H9 (cell line): Measurements from ENCODE around the gene HOXD11. TPM values are rescaled to one million over a fixed set of nuclear protein-coding genes. Genes with fewer than 3 reads are reported as not detected.

Experiments
- DNase-seq: peaks from one replicate; pipeline ENCODE4 v3.0.0-alpha.2; 2017
- H2AFZ ChIP-seq: one replicate; pipeline ENCODE4 v1.6.1; 2013; ENCODE audit warnings: mild to moderate bottlenecking, low read length, control low read depth, moderate library complexity
- H2AK5ac ChIP-seq: 2 replicates; pipeline ENCODE4 v1.6.1; 2013; ENCODE audit warnings: low read length, control low read depth, mixed read lengths; ENCODE audit not compliant: insufficient read length
- H2BK120ac ChIP-seq: one replicate; pipeline ENCODE4 v1.6.1; 2013; ENCODE audit warnings: low read depth, mild to moderate bottlenecking, low read length, control low read depth, inconsistent platforms; ENCODE audit not compliant: poor library complexity, severe bottlenecking
- H2BK12ac ChIP-seq: 2 replicates; pipeline ENCODE4 v1.6.1; 2013; ENCODE audit warnings: low read length, control low read depth, mixed read lengths, low read depth; ENCODE audit not compliant: insufficient read length
- H2BK15ac ChIP-seq: 2 replicates; pipeline ENCODE4 v1.6.1; 2013; ENCODE audit warnings: low read depth, low read length, control low read depth
- H2BK20ac ChIP-seq: one replicate; pipeline ENCODE4 v1.6.1; 2013; ENCODE audit warnings: low read depth, mild to moderate bottlenecking, low read length, control low read depth, inconsistent platforms; ENCODE audit not compliant: poor library complexity, severe bottlenecking
- H2BK5ac ChIP-seq: 2 replicates; pipeline ENCODE4 v1.6.1; 2013; ENCODE audit warnings: low read length, control low read depth, mixed read lengths; ENCODE audit not compliant: insufficient read length
- H3K14ac ChIP-seq: 2 replicates; pipeline ENCODE4 v1.6.1; 2013; ENCODE audit warnings: low read length, control low read depth; ENCODE audit not compliant: insufficient read depth
- H3K18ac ChIP-seq: 2 replicates; pipeline ENCODE4 v1.6.1; 2013; ENCODE audit warnings: low read depth, mild to moderate bottlenecking, mixed read lengths, low read length, control low read depth; ENCODE audit not compliant: insufficient read length
- H3K23ac ChIP-seq: 2 replicates; pipeline ENCODE4 v1.6.1; 2013; ENCODE audit warnings: low read length, control low read depth, mixed read lengths, low read depth; ENCODE audit not compliant: insufficient read length
- H3K23me2 ChIP-seq: 2 replicates; pipeline ENCODE4 v1.6.1; 2013; ENCODE audit warnings: low read depth, mild to moderate bottlenecking, mixed read lengths, low read length, control low read depth; ENCODE audit not compliant: insufficient read length, poor library complexity, severe bottlenecking
- H3K27ac ChIP-seq: 2 replicates; pipeline ENCODE4 v1.5.1; 2013; ENCODE audit warnings: low read length, control low read depth, mixed read lengths, low read depth; ENCODE audit not compliant: insufficient read length
- H3K27me3 ChIP-seq: 2 replicates; pipeline ENCODE4 v1.6.1; 2013; ENCODE audit warnings: low read length, control low read depth, inconsistent platforms; ENCODE audit not compliant: insufficient read depth
- H3K4ac ChIP-seq: 2 replicates; pipeline ENCODE4 v1.6.1; 2013; ENCODE audit warnings: low read depth, mild to moderate bottlenecking, control low read depth, inconsistent platforms, low read length, moderate library complexity
- H3K4me1 ChIP-seq: 2 replicates; pipeline ENCODE4 v1.6.1; 2013; ENCODE audit warnings: low read length, control low read depth, inconsistent platforms; ENCODE audit not compliant: insufficient read depth
- H3K4me2 ChIP-seq: 2 replicates; pipeline ENCODE4 v1.6.1; 2013; ENCODE audit warnings: low read length, control low read depth, mixed read lengths; ENCODE audit not compliant: insufficient read length, insufficient read depth
- H3K56ac ChIP-seq: 2 replicates; pipeline ENCODE4 v1.6.1; 2013; ENCODE audit warnings: low read depth, mild to moderate bottlenecking, mixed read lengths, low read length, control low read depth; ENCODE audit not compliant: insufficient read length
- H3K79me1 ChIP-seq: 2 replicates; pipeline ENCODE4 v1.6.1; 2013; ENCODE audit warnings: low read depth, mild to moderate bottlenecking, moderate library complexity, low read length, control low read depth, inconsistent platforms; ENCODE audit not compliant: insufficient read depth, poor library complexity, severe bottlenecking
- H3K79me2 ChIP-seq: 2 replicates; pipeline ENCODE4 v1.6.1; 2013; ENCODE audit warnings: low read length, control low read depth, inconsistent platforms; ENCODE audit not compliant: insufficient read depth
- H3K9ac ChIP-seq: 2 replicates; pipeline ENCODE4 v1.6.1; 2013; ENCODE audit warnings: low read length, control low read depth, mixed read lengths; ENCODE audit not compliant: insufficient read length; ENCODE audit errors: extremely low read depth
- H3K9me3 ChIP-seq: one replicate; pipeline ENCODE4 v1.6.1; 2013; ENCODE audit warnings: low read depth, low read length, inconsistent platforms; ENCODE audit not compliant: control insufficient read depth
- H3T11ph ChIP-seq: one replicate; pipeline ENCODE4 v1.6.1; 2013; ENCODE audit warnings: mild to moderate bottlenecking, low read length, control low read depth, inconsistent platforms
- H4K20me1 ChIP-seq: one replicate; pipeline ENCODE4 v1.6.1; 2013; ENCODE audit not compliant: control insufficient read depth, insufficient read length, insufficient read depth
- H4K5ac ChIP-seq: 2 replicates; pipeline ENCODE4 v1.6.1; 2013; ENCODE audit warnings: low read depth, mild to moderate bottlenecking, mixed read lengths, low read length, control low read depth; ENCODE audit not compliant: insufficient read length
- H4K8ac ChIP-seq: replicated peaks from 2 replicates; pipeline ENCODE4 v1.6.1; 2013; ENCODE audit warnings: low read length, control low read depth, mixed read lengths, low read depth; ENCODE audit not compliant: insufficient read length
- H4K91ac ChIP-seq: 2 replicates; pipeline ENCODE4 v1.6.1; 2013; ENCODE audit warnings: low read depth, mild to moderate bottlenecking, moderate library complexity, mixed read lengths, low read length, control low read depth; ENCODE audit not compliant: insufficient read length
- H3K27ac Mint-ChIP-seq, 3 experiments: 2 replicates in 2 of 3; 3 replicates in 1 of 3; pipeline ENCODE4 v1.8.0; 2020 to 2021; ENCODE audit warnings: mixed read lengths in 3 of 3, mild to moderate bottlenecking in 1 of 3, moderate library complexity in 1 of 3
- H3K27me3 Mint-ChIP-seq: 2 replicates; pipeline ENCODE4 v1.8.0; 2021; ENCODE audit warnings: low read depth, mild to moderate bottlenecking, moderate library complexity, mixed read lengths
- H3K36me3 Mint-ChIP-seq, 3 experiments: 2 replicates in 2 of 3; 3 replicates in 1 of 3; pipeline ENCODE4 v1.8.0; 2020 to 2021; ENCODE audit warnings: low read depth in 3 of 3, mixed read lengths in 3 of 3; ENCODE audit not compliant: insufficient read depth in 1 of 3
- H3K4me1 Mint-ChIP-seq, 2 experiments: 2 replicates each; pipeline ENCODE4 v1.8.0; 2020; ENCODE audit warnings: mixed read lengths in 2 of 2
- H3K4me3 Mint-ChIP-seq, 2 experiments: 2 replicates in 1 of 2; 3 replicates in 1 of 2; pipeline ENCODE4 v1.8.0; 2020 to 2021; ENCODE audit warnings: mild to moderate bottlenecking in 2 of 2, mixed read lengths in 2 of 2, moderate library complexity in 1 of 2
- H3K9me3 Mint-ChIP-seq, 2 experiments: 2 replicates in 1 of 2; 3 replicates in 1 of 2; pipeline ENCODE4 v1.8.0; 2020; ENCODE audit warnings: mild to moderate bottlenecking in 2 of 2, mixed read lengths in 2 of 2, moderate library complexity in 1 of 2
- CTCF ChIP-seq: fragments of 200-600 bp; sonication (generic); conservative IDR thresholded peaks from 3 replicates; pipeline ENCODE4 v1.8.0; 2021; ENCODE audit warnings: antibody characterized with exemption, mild to moderate bottlenecking
- WGBS: extraction: QIAGEN DNeasy Blood & Tissue Kit; methylation state at CpG from one replicate; pipeline ENCODE4 v1.1.7; 2013; ENCODE audit warnings: missing lambda C conversion rate, low lambda C conversion rate, mixed read lengths; ENCODE audit not compliant: insufficient read length; ENCODE audit errors: extremely low coverage; 5-methylcytosine and 5-hydroxymethylcytosine counted together
- total RNA-seq: library from RNA; stranded (reverse); gene quantifications from 2 replicates; pipeline ENCODE4 v1.2.1, GENCODE V29; 2021

The HOXD11 gene
- total RNA-seq, 1 experiment from 2014 or later, result not detected

GRCh38 chr2:176118601-176119339 is 11.7 kb downstream of the HOXD11 start:
- H3K56ac ChIP-seq, result no peak overlapping the region
- Mint-ChIP-seq H3K36me3 (peaks cover 0 to 3% (median 0%) of the 10 kb centered on the region in 3 experiments; a peak in 3 of 7 replicates), H3K9me3 (peaks cover 10 to 20% of the 10 kb centered on the region in 2 experiments), H3K4me1 (peaks cover 0 to 15% of the 10 kb centered on the region in 2 experiments; a peak in 2 of 4 replicates), H3K27me3 (peaks cover 99% of the 10 kb centered on the region), H3K4me3 (no peak overlapping the region; a peak in 1 of 5 replicates), H3K27ac (no peak overlapping the region)
- peaks cover 4% of the 10 kb centered on the region for H4K20me1 ChIP-seq
- H4K8ac ChIP-seq, result no peak overlapping the region
- no peak overlapping the region for H3K9ac ChIP-seq
- H3K4me1 ChIP-seq, result no peaks in the 10 kb centered on the region
- H2BK20ac ChIP-seq, result no peak overlapping the region
- H3K18ac ChIP-seq, result no peak overlapping the region
- H2BK120ac ChIP-seq, result no peak overlapping the region
- DNase-seq, result peak; percentile 71
- H3K79me1 ChIP-seq, result no peaks in the 10 kb centered on the region
- peaks cover 2% of the 10 kb centered on the region for H3K23me2 ChIP-seq
- H3K23ac ChIP-seq, result no peak overlapping the region
- H2AFZ ChIP-seq, result no peak overlapping the region
- H3K27me3 ChIP-seq, result peaks cover 98% of the 10 kb centered on the region
- H3K27ac ChIP-seq, result no peak overlapping the region
- no peak overlapping the region for H3K14ac ChIP-seq
- H2BK15ac ChIP-seq, result no peak overlapping the region
- H3T11ph ChIP-seq, result no peak overlapping the region
- peak; percentile 76 for TF ChIP-seq CTCF
- no peak overlapping the region for H2AK5ac ChIP-seq
- no CpG with 5 or more reads among the region's 24 CpGs for WGBS
- H2BK5ac ChIP-seq, result no peak overlapping the region
- H2BK12ac ChIP-seq, result no peak overlapping the region
- H3K4me2 ChIP-seq, result no peak overlapping the region
- H4K91ac ChIP-seq, result no peak overlapping the region
- H3K9me3 ChIP-seq, result no peaks in the 10 kb centered on the region
- no peaks in the 10 kb centered on the region for H3K79me2 ChIP-seq
- no peak overlapping the region for H3K4ac ChIP-seq
- H4K5ac ChIP-seq, result no peak overlapping the region
